GM12878 (cell line): ENCODE data around the gene APOBEC3B. TPM values are rescaled to one million over a fixed set of nuclear protein-coding genes. Genes with fewer than 3 reads are reported as not detected.

Experiments used
- ATAC-seq: fragments of 200-7000 bp; cut with Tn5 transposase; 3 replicates; pipeline ENCODE4 v1.9.1; 2020; ENCODE audit warnings: mild to moderate bottlenecking, moderate library complexity
- BruUV-seq: library from RNA; stranded (reverse); fragments of 400-500 nt; replicated peaks from 2 replicates; lab custom pipeline; 2021; lab: Mats Ljungman, UMichigan
- CTCF ChIA-PET: fragments of 300-600 bp; sonication (Branson Sonifier 250); formaldehyde crosslinking; extraction: SDS; loops from one replicate; lab custom pipeline; 2021; ENCODE audit warnings: inconsistent platforms; lab: Yijun Ruan, JAX
- POLR2A ChIA-PET: fragments of 350-600 bp; formaldehyde crosslinking; extraction: SDS; loops from one replicate; lab custom pipeline; 2021; ENCODE audit warnings: inconsistent platforms; lab: Charles Lee
- RAD21 ChIA-PET: fragments of 300-600 bp; sonication (Branson Sonifier 250); formaldehyde crosslinking; loops from one replicate; lab custom pipeline; 2023; ENCODE audit warnings: antibody characterized with exemption; ENCODE audit not compliant: unreplicated experiment; lab: Charles Lee
- SMC1A ChIA-PET: fragments of 300-600 bp; sonication (Branson Sonifier 250); formaldehyde crosslinking; loops from one replicate; lab custom pipeline; 2023; ENCODE audit not compliant: unreplicated experiment, uncharacterized antibody; lab: Charles Lee
- DNase-seq: peaks from one replicate; pipeline ENCODE4 v3.0.0-alpha.2; 2011; ENCODE audit warnings: low read depth, low spot score
- FAIRE-seq: peaks from 3 replicates; lab custom pipeline; 2011; peaks lifted over from hg19 to GRCh38; lab: Jason Lieb, UNC
- H2AFZ ChIP-seq: 2 replicates; pipeline ENCODE4 v1.6.0; 2011; ENCODE audit warnings: low read depth, low read length, control low read depth; ENCODE audit not compliant: control insufficient read depth
- H3K27ac ChIP-seq: 2 replicates; pipeline ENCODE4 v1.5.1; 2011; ENCODE audit warnings: control low read depth; ENCODE audit not compliant: control insufficient read depth, insufficient read depth
- H3K27me3 ChIP-seq, 2 experiments: replicated peaks in 1 of 2; 2 replicates each; pipeline versions ENCODE4 v1.6.0 to v1.6.1; 2011; ENCODE audit warnings: low read length in 1 of 2; ENCODE audit not compliant: control insufficient read depth in 2 of 2, insufficient read depth in 2 of 2
- H3K36me3 ChIP-seq, 2 experiments: 2 replicates each; pipeline ENCODE4 v1.5.1; 2011; ENCODE audit warnings: low read length in 1 of 2; ENCODE audit not compliant: control insufficient read depth in 2 of 2, insufficient read depth in 2 of 2
- H3K4me1 ChIP-seq: 2 replicates; pipeline ENCODE4 v1.6.1; 2011; ENCODE audit warnings: mild to moderate bottlenecking, low read length, moderate library complexity, mixed read lengths; ENCODE audit not compliant: control insufficient read depth, insufficient read depth
- H3K4me2 ChIP-seq: 2 replicates; pipeline ENCODE4 v1.6.0; 2011; ENCODE audit warnings: control low read depth; ENCODE audit not compliant: control insufficient read depth, insufficient read depth
- H3K4me3 ChIP-seq: fragments of 200-600 bp; sonication (generic); 2 replicates; pipeline ENCODE4 v1.5.1; 2016
- H3K79me2 ChIP-seq: 2 replicates; pipeline ENCODE4 v1.6.0; 2011; ENCODE audit warnings: low read length; ENCODE audit not compliant: control insufficient read depth, insufficient read depth
- H3K9ac ChIP-seq: 2 replicates; pipeline ENCODE4 v1.8.0; 2011; ENCODE audit warnings: low read length, control low read depth, mixed read lengths; ENCODE audit not compliant: control insufficient read depth, insufficient read depth
- H3K9me3 ChIP-seq: replicated peaks from 3 replicates; pipeline ENCODE4 v1.5.1; 2011; ENCODE audit warnings: mild to moderate bottlenecking, low read length; ENCODE audit not compliant: control insufficient read depth, insufficient read depth
- H4K20me1 ChIP-seq: 2 replicates; pipeline ENCODE4 v1.6.0; 2011; ENCODE audit not compliant: control insufficient read depth, insufficient read depth
- BACH1 ChIP-seq: fragments of 450-650 bp; IDR thresholded peaks from 2 replicates; pipeline ENCODE4 v1.6.1; 2017; ENCODE audit warnings: mild to moderate bottlenecking, borderline replicate concordance
- CBX5 ChIP-seq: sonication (generic); IDR thresholded peaks from 2 replicates; pipeline ENCODE4 v1.6.1; 2016; ENCODE audit warnings: low read depth, moderate library complexity, mild to moderate bottlenecking, inconsistent platforms
- CREM ChIP-seq: IDR thresholded peaks from 2 replicates; pipeline ENCODE4 v1.6.1; 2014; ENCODE audit warnings: antibody characterized with exemption, low read depth
- KLF5 ChIP-seq: fragments of 450-650 bp; IDR thresholded peaks from 2 replicates; pipeline ENCODE4 v1.6.1; 2014; ENCODE audit warnings: mild to moderate bottlenecking; ENCODE audit not compliant: partially characterized antibody
- MYB ChIP-seq: fragments of 150-350 bp; IDR thresholded peaks from 2 replicates; pipeline ENCODE4 v1.6.1; 2014; ENCODE audit warnings: mild to moderate bottlenecking, low read depth, low read length, borderline replicate concordance
- NR2C2 ChIP-seq: IDR thresholded peaks from 2 replicates; pipeline ENCODE4 v1.6.1; 2011; ENCODE audit warnings: borderline replicate concordance, low read depth; ENCODE audit not compliant: control insufficient read depth, insufficient read length
- POU2F2 ChIP-seq: IDR thresholded peaks from 3 replicates; pipeline ENCODE4 v1.6.1; 2011; ENCODE audit warnings: low read depth, mild to moderate bottlenecking, low read length, borderline replicate concordance
- SP1 ChIP-seq: IDR thresholded peaks from one replicate; pipeline ENCODE4 v1.6.1; 2011; ENCODE audit warnings: low read depth, low read length
- SPI1 ChIP-seq: IDR thresholded peaks from 2 replicates; pipeline ENCODE4 v1.6.1; 2011; ENCODE audit warnings: low read depth, mild to moderate bottlenecking, low read length, moderate library complexity, borderline replicate concordance; ENCODE audit not compliant: insufficient read depth
- WRNIP1 ChIP-seq: IDR thresholded peaks from 2 replicates; pipeline ENCODE4 v1.6.1; 2011; ENCODE audit warnings: low read depth, low read length, improper control_type of control experiment, borderline replicate concordance
- WGBS: methylation state at CpG from one replicate; pipeline ENCODE4 v1.1.6; 2016; ENCODE audit warnings: low lambda C conversion rate; ENCODE audit not compliant: insufficient replicate concordance, insufficient coverage; ENCODE audit errors: missing lambda C conversion rate; 5-methylcytosine and 5-hydroxymethylcytosine counted together
- in situ Hi-C: fragments of 300-500 bp; cut with MboI; formaldehyde crosslinking; loops from 9 replicates; pipeline ENCODE4 v1.14.3; 2018; ENCODE audit warnings: mixed read lengths
- intact Hi-C: fragments of 100-400 bp; cut with micrococcal nuclease; formaldehyde crosslinking; loops from one replicate; pipeline ENCODE4 v1.14.2; 2022; ENCODE audit not compliant: unreplicated experiment
- polyA plus RNA-seq, 11 experiments: library from polyadenylated mRNA; depleted of rRNA in 4 of 11; unstranded in 6 of 11; stranded (reverse) in 5 of 11; fragments of >200 nt; fragmentation: Nextera tagmentation in 4 of 11; fragmentation: Illumina TruSeq in 1 of 11; extraction: Ambion mirVana in 4 of 11; extraction: Trizol in 1 of 11; gene quantifications; 1 replicate in 1 of 11; 2 replicates in 10 of 11; pipeline versions ENCODE4 v1.2.1 to v1.2.3, GENCODE V29; 2011 to 2016; ENCODE audit warnings: inconsistent platforms in 2 of 11, missing spikeins in 2 of 11, low read depth in 1 of 11
- total RNA-seq, 4 experiments: library from RNA; depleted of rRNA in 3 of 4; stranded (reverse); fragments of >200 nt in 3 of 4; fragmentation: Illumina TruSeq in 1 of 4; extraction: Trizol in 1 of 4; gene quantifications; 2 replicates each; pipeline versions ENCODE4 v1.2.1 to v1.2.3, GENCODE V29; 2013 to 2021
- TF ChIP-seq, protein P1 (sequence below): fragments of 450-650 bp; IDR thresholded peaks from 2 replicates; pipeline ENCODE4 v1.6.1; 2016; ENCODE audit warnings: mild to moderate bottlenecking
- TF ChIP-seq, protein P2 (sequence below): IDR thresholded peaks from 2 replicates; pipeline ENCODE4 v1.6.1; 2011; ENCODE audit warnings: mild to moderate bottlenecking, low read depth, low read length, moderate library complexity; ENCODE audit not compliant: insufficient replicate concordance
- TF ChIP-seq, protein P3 (sequence below): IDR thresholded peaks from 2 replicates; pipeline ENCODE4 v1.6.1; 2012; ENCODE audit warnings: improper control_type of control experiment, low read depth, low read length; ENCODE audit not compliant: insufficient replicate concordance
- TF ChIP-seq, protein P4 (sequence below): fragments of 450-650 bp; IDR thresholded peaks from 2 replicates; pipeline ENCODE4 v1.6.1; 2016; ENCODE audit warnings: mild to moderate bottlenecking

APOBEC3B gene
- total and polyA plus RNA-seq, 10 of the 15 experiments (the other 5 are each of a cell fraction or from before 2014, with no cell fraction given) = 2.4 to 75.1 (median 30.9) TPM

DNA sequence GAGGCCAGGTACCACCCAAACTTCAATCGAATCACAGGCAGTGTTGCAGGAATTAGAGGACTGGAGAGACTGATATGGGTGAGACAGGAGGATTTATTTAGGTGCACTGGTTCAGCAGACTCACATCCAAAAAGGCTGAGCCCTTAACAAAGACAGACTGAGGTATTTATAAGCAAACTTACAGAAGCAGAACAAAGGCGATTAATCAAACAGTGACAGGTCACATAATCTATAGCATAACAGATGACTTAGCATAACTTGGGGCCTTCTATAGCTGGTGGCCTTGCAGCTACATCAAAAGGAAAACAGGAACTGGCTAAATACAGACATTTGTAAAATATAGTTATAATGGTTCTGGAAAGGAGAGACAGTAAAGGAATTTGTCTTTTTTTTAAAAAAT, 2.1 kb downstream of the APOBEC3B start:
- POLR2A ChIA-PET = interaction anchor here (0.7 to 1.2 kb wide), 3 partner anchors 37 to 489 kb away, joined by 3 to 6 read pairs (median 6); no protein-coding TSS in a partner anchor
- Histone ChIP-seq H3K4me3 (no peak overlapping the region), H4K20me1 (no peaks in the 10 kb centered on the region), H3K9me3 (peaks cover 6% of the 10 kb centered on the region; the same call in 2 of the 3 replicates), H3K4me2 (peak overlapping the region; percentile 71; the same call in 1 of the 2 replicates), H3K79me2 (no peaks in the 10 kb centered on the region), H3K27ac (peak overlapping the region; percentile 54), H3K36me3 (no peaks in the 10 kb centered on the region; a peak in 1 of 4 replicates), H2AFZ (no peak overlapping the region), H3K9ac (no peak overlapping the region), H3K4me1 (peaks cover 34% of the 10 kb centered on the region), H3K27me3 (no peaks in the 10 kb centered on the region)
- peak; percentile 10 for ATAC-seq
- 31% methylated on average over 2 of the region's 2 CpGs for WGBS
- FAIRE-seq = no peak
- SMC1A ChIA-PET = interaction anchor here (1.1 to 2.6 kb wide), 6 partner anchors 10 to 134 kb away, joined by 3 to 13 read pairs (median 4); no protein-coding TSS in a partner anchor
- in situ Hi-C loops = no loop called here
- CTCF ChIA-PET = interaction anchor here (1.0 to 7.7 kb wide), 8 partner anchors 9 to 167 kb away, joined by 3 to 51 read pairs (median 4); no protein-coding TSS in a partner anchor
- BruUV-seq = TSS peak; percentile 69
- RAD21 ChIA-PET = interaction anchor here (1.8 to 2.6 kb wide), 6 partner anchors 11 to 164 kb away, joined by 5 to 16 read pairs (median 6); no protein-coding TSS in a partner anchor
- no peak for DNase-seq
- intact Hi-C loops = loop anchor here (5.0 kb wide), 2 partner anchors 42 to 112 kb away; partner anchors contain the start of gene CBX6
- TF ChIP-seq SPI1 = peak; percentile 53; the same call in 1 of the 2 replicates
- peak; percentile 11 for TF ChIP-seq SP1
- peak; percentile 68 for TF ChIP-seq KLF5
- TF ChIP-seq POU2F2 = 0 out of 3 replicates have a peak, but pooled peaks have one; percentile 36
- TF ChIP-seq MYB = no peak
- TF ChIP-seq, protein P1, sequence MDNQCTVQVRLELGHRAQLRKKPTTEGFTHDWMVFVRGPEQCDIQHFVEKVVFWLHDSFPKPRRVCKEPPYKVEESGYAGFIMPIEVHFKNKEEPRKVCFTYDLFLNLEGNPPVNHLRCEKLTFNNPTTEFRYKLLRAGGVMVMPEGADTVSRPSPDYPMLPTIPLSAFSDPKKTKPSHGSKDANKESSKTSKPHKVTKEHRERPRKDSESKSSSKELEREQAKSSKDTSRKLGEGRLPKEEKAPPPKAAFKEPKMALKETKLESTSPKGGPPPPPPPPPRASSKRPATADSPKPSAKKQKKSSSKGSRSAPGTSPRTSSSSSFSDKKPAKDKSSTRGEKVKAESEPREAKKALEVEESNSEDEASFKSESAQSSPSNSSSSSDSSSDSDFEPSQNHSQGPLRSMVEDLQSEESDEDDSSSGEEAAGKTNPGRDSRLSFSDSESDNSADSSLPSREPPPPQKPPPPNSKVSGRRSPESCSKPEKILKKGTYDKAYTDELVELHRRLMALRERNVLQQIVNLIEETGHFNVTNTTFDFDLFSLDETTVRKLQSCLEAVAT = peak; percentile 14; the same call in 1 of the 2 replicates
- TF ChIP-seq CREM = no peak
- TF ChIP-seq CBX5 = peak; percentile 92
- TF ChIP-seq BACH1 = 0 out of 2 replicates have a peak, but pooled peaks have one; percentile 38
- TF ChIP-seq WRNIP1 = no peak
- no peak for TF ChIP-seq NR2C2
- TF ChIP-seq, protein P2, sequence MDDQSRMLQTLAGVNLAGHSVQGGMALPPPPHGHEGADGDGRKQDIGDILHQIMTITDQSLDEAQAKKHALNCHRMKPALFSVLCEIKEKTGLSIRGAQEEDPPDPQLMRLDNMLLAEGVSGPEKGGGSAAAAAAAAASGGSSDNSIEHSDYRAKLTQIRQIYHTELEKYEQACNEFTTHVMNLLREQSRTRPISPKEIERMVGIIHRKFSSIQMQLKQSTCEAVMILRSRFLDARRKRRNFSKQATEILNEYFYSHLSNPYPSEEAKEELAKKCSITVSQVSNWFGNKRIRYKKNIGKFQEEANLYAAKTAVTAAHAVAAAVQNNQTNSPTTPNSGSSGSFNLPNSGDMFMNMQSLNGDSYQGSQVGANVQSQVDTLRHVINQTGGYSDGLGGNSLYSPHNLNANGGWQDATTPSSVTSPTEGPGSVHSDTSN = peak; percentile 87
- TF ChIP-seq, protein P3, sequence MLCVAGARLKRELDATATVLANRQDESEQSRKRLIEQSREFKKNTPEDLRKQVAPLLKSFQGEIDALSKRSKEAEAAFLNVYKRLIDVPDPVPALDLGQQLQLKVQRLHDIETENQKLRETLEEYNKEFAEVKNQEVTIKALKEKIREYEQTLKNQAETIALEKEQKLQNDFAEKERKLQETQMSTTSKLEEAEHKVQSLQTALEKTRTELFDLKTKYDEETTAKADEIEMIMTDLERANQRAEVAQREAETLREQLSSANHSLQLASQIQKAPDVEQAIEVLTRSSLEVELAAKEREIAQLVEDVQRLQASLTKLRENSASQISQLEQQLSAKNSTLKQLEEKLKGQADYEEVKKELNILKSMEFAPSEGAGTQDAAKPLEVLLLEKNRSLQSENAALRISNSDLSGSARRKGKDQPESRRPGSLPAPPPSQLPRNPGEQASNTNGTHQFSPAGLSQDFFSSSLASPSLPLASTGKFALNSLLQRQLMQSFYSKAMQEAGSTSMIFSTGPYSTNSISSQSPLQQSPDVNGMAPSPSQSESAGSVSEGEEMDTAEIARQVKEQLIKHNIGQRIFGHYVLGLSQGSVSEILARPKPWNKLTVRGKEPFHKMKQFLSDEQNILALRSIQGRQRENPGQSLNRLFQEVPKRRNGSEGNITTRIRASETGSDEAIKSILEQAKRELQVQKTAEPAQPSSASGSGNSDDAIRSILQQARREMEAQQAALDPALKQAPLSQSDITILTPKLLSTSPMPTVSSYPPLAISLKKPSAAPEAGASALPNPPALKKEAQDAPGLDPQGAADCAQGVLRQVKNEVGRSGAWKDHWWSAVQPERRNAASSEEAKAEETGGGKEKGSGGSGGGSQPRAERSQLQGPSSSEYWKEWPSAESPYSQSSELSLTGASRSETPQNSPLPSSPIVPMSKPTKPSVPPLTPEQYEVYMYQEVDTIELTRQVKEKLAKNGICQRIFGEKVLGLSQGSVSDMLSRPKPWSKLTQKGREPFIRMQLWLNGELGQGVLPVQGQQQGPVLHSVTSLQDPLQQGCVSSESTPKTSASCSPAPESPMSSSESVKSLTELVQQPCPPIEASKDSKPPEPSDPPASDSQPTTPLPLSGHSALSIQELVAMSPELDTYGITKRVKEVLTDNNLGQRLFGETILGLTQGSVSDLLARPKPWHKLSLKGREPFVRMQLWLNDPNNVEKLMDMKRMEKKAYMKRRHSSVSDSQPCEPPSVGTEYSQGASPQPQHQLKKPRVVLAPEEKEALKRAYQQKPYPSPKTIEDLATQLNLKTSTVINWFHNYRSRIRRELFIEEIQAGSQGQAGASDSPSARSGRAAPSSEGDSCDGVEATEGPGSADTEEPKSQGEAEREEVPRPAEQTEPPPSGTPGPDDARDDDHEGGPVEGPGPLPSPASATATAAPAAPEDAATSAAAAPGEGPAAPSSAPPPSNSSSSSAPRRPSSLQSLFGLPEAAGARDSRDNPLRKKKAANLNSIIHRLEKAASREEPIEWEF = no peak
- TF ChIP-seq, protein P4, sequence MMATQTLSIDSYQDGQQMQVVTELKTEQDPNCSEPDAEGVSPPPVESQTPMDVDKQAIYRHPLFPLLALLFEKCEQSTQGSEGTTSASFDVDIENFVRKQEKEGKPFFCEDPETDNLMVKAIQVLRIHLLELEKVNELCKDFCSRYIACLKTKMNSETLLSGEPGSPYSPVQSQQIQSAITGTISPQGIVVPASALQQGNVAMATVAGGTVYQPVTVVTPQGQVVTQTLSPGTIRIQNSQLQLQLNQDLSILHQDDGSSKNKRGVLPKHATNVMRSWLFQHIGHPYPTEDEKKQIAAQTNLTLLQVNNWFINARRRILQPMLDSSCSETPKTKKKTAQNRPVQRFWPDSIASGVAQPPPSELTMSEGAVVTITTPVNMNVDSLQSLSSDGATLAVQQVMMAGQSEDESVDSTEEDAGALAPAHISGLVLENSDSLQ = peak; percentile 93
